Suppressor macrophage (primary cell): ENCODE measurements around the gene KCNA2.

Experiments used
- DNase-seq, 4 experiments: peaks; one replicate each; pipeline ENCODE4 v3.0.0-alpha.2; 2020 to 2022
- total RNA-seq, 17 experiments: gene quantifications; one replicate each; lab custom pipeline; 2026; ENCODE audit warnings: mixed read lengths in 6 of 17, inconsistent platforms in 3 of 17; lab: John Stamatoyannopoulos, UW

The KCNA2 gene
- 0.07 to 11.7 (median 1.3) reads per million in 17 experiments for total RNA-seq

DNA sequence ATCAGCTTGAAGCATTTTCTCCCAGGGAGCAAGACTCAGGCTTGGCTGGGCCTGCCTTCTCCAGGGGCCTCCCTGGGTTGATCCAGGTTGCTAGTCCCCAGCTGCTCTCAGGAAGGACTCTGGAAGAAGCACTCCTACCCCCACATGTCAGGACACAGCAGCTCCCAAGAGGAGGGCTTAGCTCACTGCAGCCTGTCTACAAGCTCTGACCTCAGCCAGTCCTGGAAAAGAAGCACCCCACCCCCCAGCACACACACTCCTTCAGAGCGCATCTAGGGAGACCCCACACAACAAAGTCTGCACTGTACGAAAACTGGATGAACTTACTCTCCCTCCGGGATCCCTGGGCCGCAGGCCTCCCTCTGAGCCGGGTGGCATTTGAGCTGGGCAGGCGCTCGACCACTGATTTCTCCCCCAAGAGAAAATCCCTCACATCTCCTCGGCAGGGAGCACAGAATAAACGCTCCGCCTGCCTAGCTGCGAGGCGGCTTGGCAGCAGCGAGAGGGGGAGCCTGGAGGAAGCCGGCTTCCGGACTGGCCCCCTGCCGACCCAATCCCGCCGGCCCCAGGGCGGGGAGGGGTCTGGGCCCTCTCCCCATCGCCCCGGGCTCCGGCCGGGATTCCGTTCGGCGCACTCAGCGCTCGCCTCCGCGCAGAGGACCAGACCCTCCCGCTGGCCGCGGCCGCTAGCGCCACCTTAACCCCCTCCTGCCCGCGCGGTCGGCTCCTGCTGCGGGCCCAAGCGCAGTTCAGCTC, at the start of gene KCNA2:
TSS of gene KCNA2 (minus strand) at position 458 of the 756 bp plus-strand sequence. CDS start 1,576 bp downstream, outside the sequence.
- DNase-seq: peak in 2 of 4 experiments; percentile 21 to 27

GRCh38 chr1:110650609-110651008, 44.5 kb upstream of the KCNA2 start:
- DNase-seq: no peak

DNA sequence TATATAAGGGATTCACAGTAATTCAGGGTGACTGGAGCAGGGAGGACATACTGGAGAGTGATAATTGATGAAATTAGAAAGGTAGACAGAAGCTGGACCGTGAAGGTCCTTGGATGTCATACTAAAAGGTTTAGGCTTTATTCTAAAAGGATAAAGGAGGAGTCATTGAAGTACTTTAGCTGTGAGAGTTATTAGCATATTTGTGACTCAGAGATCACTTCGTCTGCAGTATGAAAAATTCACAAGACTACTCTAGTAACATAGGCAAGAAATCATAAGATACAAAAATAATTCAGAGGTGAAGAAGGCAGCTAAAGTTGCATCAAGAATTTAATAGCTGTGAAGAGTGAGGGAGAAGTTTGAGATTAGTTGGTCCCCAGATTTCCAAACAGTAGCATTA, 42.3 kb upstream of the KCNA2 start:
- no peak for DNase-seq

GRCh38 chr1:110647254-110647891, 41.2 kb upstream of the KCNA2 start:
- peak in 2 of 4 experiments; percentile 52 to 55 for DNase-seq

- peak; percentile 61 to 96 (median 86) for DNase-seq
Measured at GRCh38 chr1:110645821-110646735, 39.9 kb upstream of the KCNA2 start.

DNA sequence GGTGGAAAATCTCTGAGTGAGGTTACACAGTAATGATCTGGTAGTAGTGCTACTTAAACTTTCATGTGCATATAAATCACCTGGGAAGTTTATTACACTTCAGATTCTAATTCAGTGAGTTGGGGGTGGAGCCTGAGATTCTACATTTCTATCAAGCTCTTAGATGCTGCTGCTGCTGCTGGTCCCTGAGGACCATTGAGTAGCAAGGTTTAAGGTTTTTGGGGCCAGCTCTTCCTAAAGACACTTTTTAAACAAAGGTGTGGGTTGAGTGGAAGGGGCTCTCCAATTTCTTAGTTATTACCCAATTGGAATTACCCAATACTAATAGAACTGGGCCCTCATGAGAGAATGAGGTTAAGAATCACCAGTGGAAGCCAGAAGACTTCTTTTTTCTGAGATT, 39.1 kb upstream of the KCNA2 start:
- peak in 1 of 4 experiments; percentile 35 for DNase-seq

- DNase-seq: peak; percentile 76 to 89 (median 84)
Measured at GRCh38 chr1:110643879-110644472, 37.8 kb upstream of the KCNA2 start.

GRCh38 chr1:110639724-110640386, 33.7 kb upstream of the KCNA2 start:
- peak; percentile 67 to 90 (median 78) for DNase-seq

DNA sequence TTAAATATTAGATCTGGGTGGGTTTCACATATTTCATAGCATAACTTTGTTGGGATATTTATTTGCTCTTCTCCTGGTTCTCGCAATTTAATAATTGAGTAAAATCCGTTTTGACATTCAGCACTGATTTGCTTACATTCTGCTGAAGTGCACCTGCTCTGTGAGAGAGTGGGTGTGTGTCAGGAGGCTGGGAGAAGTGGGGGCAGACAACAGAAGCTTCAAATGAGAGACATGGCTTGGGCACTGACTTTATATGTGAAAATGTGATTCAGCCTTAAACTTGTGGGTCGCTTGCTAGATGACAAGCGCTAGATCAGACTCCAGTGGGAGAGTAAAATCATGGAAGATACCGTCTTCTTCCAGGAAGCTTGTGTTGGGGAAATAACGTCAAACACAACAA, 32.4 kb upstream of the KCNA2 start:
- DNase-seq: no peak

GRCh38 chr1:110638058-110638457, 31.9 kb upstream of the KCNA2 start:
- DNase-seq: no peak

GRCh38 chr1:110637475-110637874, 31.3 kb upstream of the KCNA2 start:
- DNase-seq: no peak

DNA sequence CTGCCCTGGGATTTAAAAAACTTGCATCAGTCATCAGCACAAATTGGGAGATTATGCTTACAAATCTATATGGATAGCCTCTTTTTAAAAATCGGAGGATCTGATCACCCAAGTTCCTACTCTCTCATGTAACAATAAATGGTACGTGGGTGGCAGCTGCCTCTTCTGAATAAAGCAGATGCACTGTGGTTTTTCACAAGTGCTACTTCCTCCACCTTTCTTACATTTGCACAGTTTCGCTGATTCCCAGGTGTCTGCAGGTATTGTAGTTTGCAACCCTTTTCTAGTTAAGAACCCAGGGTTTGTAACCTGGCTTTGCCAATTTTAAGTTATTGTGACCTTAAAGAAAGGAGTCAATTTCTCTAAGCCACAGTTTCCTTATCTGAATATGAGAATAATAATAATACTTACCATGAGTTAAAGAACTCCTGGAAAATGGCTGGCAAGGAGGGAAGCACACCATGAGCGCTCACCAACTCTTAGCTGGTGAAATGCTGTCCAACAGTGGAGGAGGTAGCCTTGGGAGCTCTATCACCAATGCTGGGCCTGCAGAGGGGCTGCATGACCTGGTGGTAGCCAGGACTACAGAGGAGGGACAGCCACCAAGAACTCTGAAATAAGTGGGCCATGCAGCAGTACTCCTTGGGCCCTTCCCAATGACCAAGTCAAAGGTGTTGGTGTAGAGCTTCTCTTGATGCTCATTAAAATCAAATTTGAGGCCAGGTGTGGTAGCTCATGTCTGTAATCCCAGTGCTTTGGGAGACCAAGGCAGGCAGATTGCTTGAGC, 30.2 kb upstream of the KCNA2 start:
- DNase-seq: peak in 1 of 4 experiments; percentile 31

DNA sequence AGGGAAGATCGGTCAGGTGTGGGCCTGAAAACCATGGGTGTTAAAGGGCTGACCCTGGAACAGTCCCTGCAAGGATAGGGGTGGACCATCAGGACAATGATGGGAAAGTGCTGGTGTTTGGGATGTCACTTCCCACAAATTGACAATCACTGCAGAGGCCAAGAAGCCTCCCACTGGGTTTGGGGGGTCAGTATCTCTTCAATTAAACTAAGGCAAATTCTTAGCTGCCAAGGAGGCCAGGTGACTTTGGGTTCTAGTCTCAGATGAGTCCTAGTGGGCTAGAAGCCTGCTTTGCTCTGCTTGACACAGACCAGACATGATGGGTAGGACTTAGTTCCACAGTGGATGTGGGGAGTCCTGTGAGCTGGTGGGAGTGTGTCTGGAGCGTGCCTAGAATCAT, 29.3 kb upstream of the KCNA2 start:
- DNase-seq: no peak

- peak; percentile 72 to 84 (median 84) for DNase-seq
Measured at GRCh38 chr1:110634455-110635311, 28.5 kb upstream of the KCNA2 start.

GRCh38 chr1:110634086-110634454, 27.9 kb upstream of the KCNA2 start:
- no peak for DNase-seq

- no peak for DNase-seq
Measured at GRCh38 chr1:110633646-110634030, 27.5 kb upstream of the KCNA2 start.

DNA sequence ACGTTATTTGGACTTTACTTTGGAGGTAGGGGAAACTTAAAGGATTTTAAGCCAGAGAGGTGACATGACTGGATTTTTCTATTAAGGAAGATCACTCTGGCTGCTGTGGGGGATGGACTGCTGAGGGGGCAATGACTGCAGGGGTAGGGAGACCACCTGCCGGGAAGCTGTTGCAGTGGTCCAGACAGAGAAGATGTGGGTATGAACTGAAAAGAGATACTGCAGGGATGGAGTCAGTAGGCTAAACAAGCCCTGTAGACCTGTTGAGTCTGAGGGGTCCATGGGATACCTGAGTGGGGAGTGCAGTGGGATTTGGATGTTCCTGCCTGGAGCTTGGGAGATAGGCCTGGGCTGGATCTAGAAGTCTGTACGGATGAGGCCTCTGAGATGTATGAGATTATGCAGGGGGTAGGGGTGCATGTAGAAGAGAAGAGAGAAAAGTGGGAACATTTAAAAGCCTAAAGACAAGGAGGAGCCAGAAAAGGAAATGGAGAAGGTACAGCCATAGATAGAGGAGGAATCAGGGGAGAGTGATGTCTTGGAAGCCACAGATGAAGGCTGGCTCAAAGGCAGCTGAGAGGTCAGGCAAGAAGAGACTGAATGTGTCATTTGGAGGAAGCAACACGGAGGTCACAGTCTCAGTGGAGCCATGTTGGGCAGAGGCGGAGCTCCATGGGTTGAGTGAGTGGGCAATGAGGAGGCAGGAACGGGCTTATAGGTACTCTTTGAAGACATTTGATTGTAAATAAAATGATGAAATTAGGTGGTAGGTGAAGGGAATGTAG, 25.9 kb upstream of the KCNA2 start:
- no peak for DNase-seq

DNA sequence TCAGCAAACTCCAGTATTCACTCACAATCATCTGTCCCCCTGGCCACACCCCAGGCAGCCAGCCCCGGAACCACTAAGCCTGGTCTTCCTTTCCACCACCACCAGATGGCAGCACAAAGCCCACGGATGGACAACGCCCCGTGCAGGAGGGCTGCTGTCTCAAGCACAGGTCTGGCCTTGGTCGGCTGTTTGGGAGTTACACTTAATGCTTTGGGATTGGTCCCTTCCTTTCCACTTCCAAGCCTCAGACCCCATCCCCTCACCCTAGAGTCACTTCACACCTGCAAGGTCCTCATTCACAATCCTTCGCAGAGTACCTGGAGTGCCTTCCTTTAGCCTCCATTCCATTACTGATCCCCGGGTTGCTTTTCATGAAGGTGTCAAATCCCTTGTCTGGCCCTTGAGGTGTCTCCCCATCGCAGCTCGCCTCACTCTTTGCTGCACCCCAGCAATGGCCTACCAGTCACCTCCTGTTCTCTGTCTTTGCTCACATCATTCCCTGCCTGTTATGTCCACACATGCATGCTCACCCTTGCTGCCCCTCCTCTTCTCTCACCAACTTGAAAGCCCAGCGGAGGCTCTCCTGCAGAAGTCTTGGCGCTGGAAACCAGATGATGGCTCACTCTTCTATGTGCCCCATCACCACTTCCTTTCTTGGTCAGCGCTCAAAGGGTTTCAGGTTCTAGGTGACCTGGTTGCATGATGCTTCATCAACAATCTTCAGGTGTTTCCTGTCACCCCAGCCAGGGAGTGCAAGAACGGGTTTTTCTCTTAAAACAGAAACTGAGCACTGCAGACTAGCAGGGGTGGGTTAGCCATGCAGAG, 24.9 kb upstream of the KCNA2 start:
- DNase-seq: peak; percentile 76 to 89 (median 81)
